HepG2 (cell line): ENCODE results near the gene SMPD1. TPM values are rescaled to one million over a fixed set of nuclear protein-coding genes. Genes with fewer than 3 reads are reported as not detected.

ENCODE experiments used
- ETV6 ChIP-seq: sonication (generic); formaldehyde crosslinking; conservative IDR thresholded peaks from 2 replicates; pipeline ENCODE4 v1.4.0; 2020; ENCODE audit warnings: missing genetic modification reagents
- HDAC6 ChIP-seq: fragments of 200-600 bp; sonication (generic); IDR thresholded peaks from 2 replicates; pipeline ENCODE4 v1.7.0; 2017; ENCODE audit warnings: mild to moderate bottlenecking, antibody characterized with exemption, low read length, low read depth
- NR1H2 ChIP-seq: sonication (generic); formaldehyde crosslinking; IDR thresholded peaks from 2 replicates; pipeline ENCODE4 v1.8.1; 2022; ENCODE audit warnings: low read depth, missing genetic modification reagents, borderline replicate concordance
- SMC3 ChIP-seq: IDR thresholded peaks from 2 replicates; pipeline ENCODE4 v1.6.1; 2011; ENCODE audit warnings: low read length, improper control_type of control experiment
- ZBTB7A ChIP-seq: sonication (generic); formaldehyde crosslinking; IDR thresholded peaks from 2 replicates; pipeline ENCODE4 v1.8.0; 2022; ENCODE audit warnings: mild to moderate bottlenecking, missing genetic modification reagents
- ZNF235 ChIP-seq: sonication (generic); formaldehyde crosslinking; IDR thresholded peaks from 2 replicates; pipeline ENCODE4 v1.8.1; 2023; ENCODE audit warnings: mild to moderate bottlenecking, missing genetic modification reagents, borderline replicate concordance
- ZNF296 ChIP-seq: sonication (generic); formaldehyde crosslinking; conservative IDR thresholded peaks from 2 replicates; pipeline ENCODE4 v1.5.0; 2020; ENCODE audit warnings: mild to moderate bottlenecking, missing genetic modification reagents
- polyA plus RNA-seq, 8 experiments: library from polyadenylated mRNA; depleted of rRNA in 3 of 8; stranded (reverse) in 7 of 8; unstranded in 1 of 8; fragments of >200 nt; fragmentation: Illumina TruSeq in 4 of 8; extraction: Trizol in 4 of 8; gene quantifications; 2 replicates each; pipeline versions ENCODE4 v1.2.1 to v1.2.3, GENCODE V29; 2011 to 2016; ENCODE audit warnings: low read depth in 4 of 8, missing spikeins in 1 of 8, mixed read lengths in 1 of 8; ENCODE audit not compliant: insufficient read depth in 1 of 8
- total RNA-seq, 5 experiments: library from RNA; depleted of rRNA; stranded (reverse); fragments of >200 nt; fragmentation: Illumina TruSeq; extraction: Trizol; gene quantifications; 2 replicates each; pipeline ENCODE4 v1.2.3, GENCODE V29; 2016; ENCODE audit warnings: low read depth in 1 of 5
- TF ChIP-seq, protein P1 (sequence below): sonication (generic); formaldehyde crosslinking; IDR thresholded peaks from 2 replicates; pipeline ENCODE4 v1.9.0; 2021; ENCODE audit warnings: missing genetic modification reagents, mild to moderate bottlenecking, borderline replicate concordance
- TF ChIP-seq, protein P2 (sequence below): sonication (generic); formaldehyde crosslinking; IDR thresholded peaks from 2 replicates; pipeline ENCODE4 v1.8.0; 2022; ENCODE audit warnings: missing genetic modification reagents, mild to moderate bottlenecking, moderate library complexity, borderline replicate concordance

Gene SMPD1
- total and polyA plus RNA-seq, 2 of the 13 experiments (the other 11 are each of a cell fraction or from before 2014, with no cell fraction given) = 6.3 to 8.4 TPM

DNA sequence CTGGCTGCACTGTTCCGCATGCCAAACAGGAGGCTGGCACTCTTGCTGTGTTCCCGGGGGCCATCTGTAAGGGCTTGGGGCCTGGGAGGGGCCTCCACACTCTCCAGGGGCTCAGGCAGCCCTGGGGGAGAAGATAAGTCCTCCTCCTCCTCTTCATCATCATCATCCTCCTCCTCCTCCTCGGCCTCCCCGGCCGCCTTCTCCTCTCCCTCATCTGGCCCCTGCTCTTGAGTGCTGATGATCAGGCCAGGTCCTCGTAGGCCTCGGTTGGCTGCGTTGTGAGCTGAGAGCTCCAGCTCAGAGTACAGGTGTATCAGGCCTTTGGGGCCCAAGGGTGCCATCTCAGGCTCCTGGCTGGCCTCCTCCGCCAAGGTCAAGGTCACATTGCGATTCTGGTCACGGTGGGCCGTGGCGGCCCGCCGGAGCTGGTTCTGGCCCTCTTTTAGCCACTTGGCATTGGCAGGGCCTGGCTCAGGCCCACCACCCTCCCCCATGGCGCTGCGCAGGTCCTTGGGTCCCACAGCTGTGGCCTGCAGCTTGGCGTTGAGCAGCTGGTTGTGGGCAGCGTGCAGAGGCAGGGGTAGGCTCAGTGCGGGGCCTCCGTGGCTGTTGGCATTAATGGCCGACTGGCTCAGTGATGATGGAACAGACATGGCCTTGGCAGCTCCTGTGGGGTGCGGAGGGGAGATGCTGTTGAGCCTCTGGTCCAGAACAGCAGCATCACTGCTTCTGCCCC lies 20.6 kb downstream of the SMPD1 start (continued):
- TF ChIP-seq HDAC6 (no peak), NR1H2 (CRISPR knock-in tag) (no peak), ZNF235 (CRISPR knock-in tag) (no peak), SMC3 (no peak), ZNF296 (no peak), ZBTB7A (CRISPR knock-in tag) (no peak), ETV6 (CRISPR knock-in tag) (no peak)
- TF ChIP-seq, protein P1, sequence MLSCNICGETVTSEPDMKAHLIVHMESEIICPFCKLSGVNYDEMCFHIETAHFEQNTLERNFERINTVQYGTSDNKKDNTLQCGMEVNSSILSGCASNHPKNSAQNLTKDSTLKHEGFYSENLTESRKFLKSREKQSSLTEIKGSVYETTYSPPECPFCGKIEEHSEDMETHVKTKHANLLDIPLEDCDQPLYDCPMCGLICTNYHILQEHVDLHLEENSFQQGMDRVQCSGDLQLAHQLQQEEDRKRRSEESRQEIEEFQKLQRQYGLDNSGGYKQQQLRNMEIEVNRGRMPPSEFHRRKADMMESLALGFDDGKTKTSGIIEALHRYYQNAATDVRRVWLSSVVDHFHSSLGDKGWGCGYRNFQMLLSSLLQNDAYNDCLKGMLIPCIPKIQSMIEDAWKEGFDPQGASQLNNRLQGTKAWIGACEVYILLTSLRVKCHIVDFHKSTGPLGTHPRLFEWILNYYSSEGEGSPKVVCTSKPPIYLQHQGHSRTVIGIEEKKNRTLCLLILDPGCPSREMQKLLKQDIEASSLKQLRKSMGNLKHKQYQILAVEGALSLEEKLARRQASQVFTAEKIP (CRISPR knock-in tag) = no peak
- TF ChIP-seq, protein P2, sequence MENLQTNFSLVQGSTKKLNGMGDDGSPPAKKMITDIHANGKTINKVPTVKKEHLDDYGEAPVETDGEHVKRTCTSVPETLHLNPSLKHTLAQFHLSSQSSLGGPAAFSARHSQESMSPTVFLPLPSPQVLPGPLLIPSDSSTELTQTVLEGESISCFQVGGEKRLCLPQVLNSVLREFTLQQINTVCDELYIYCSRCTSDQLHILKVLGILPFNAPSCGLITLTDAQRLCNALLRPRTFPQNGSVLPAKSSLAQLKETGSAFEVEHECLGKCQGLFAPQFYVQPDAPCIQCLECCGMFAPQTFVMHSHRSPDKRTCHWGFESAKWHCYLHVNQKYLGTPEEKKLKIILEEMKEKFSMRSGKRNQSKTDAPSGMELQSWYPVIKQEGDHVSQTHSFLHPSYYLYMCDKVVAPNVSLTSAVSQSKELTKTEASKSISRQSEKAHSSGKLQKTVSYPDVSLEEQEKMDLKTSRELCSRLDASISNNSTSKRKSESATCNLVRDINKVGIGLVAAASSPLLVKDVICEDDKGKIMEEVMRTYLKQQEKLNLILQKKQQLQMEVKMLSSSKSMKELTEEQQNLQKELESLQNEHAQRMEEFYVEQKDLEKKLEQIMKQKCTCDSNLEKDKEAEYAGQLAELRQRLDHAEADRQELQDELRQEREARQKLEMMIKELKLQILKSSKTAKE (CRISPR knock-in tag) = no peak
- TF ChIP-seq, all 625 proteins: peak for 0
